GM12878 (cell line): ENCODE measurements around the gene PCGF6. TPM values are rescaled to one million over a fixed set of nuclear protein-coding genes. Genes with fewer than 3 reads are reported as not detected.

ENCODE experiments used
- ATF3 ChIP-seq: IDR thresholded peaks from 2 replicates; pipeline ENCODE4 v1.6.1; 2011; ENCODE audit warnings: low read depth, mild to moderate bottlenecking, low read length, moderate library complexity, borderline replicate concordance; ENCODE audit errors: extremely low read depth
- BHLHE40 ChIP-seq, 2 experiments: fragments of 450-650 bp in 1 of 2; IDR thresholded peaks; 2 replicates each; pipeline ENCODE4 v1.6.1; 2011 to 2017; ENCODE audit warnings: low read depth in 2 of 2, borderline replicate concordance in 1 of 2, improper control_type of control experiment in 1 of 2, low read length in 1 of 2, mild to moderate bottlenecking in 1 of 2
- CREB1 ChIP-seq: IDR thresholded peaks from 2 replicates; pipeline ENCODE4 v1.6.1; 2012; ENCODE audit warnings: low read depth, mild to moderate bottlenecking, inconsistent platforms
- CTCF ChIP-seq, 3 experiments: IDR thresholded peaks in 2 of 3; conservative IDR thresholded peaks in 1 of 3; 2 replicates each; pipeline ENCODE4 v1.5.1; 2011; ENCODE audit warnings: low read depth in 3 of 3, low read length in 3 of 3, mild to moderate bottlenecking in 3 of 3, control low read depth in 2 of 3, moderate library complexity in 2 of 3, inconsistent platforms in 1 of 3, mixed read lengths in 1 of 3; ENCODE audit not compliant: control insufficient read depth in 2 of 3, insufficient read depth in 1 of 3; ENCODE audit errors: extremely low read depth in 1 of 3
- E2F4 ChIP-seq: IDR thresholded peaks from 2 replicates; pipeline ENCODE4 v1.6.1; 2012; ENCODE audit warnings: low read depth, low read length, improper control_type of control experiment
- GATAD2B ChIP-seq: fragments of 450-650 bp; conservative IDR thresholded peaks from 2 replicates; pipeline ENCODE4 v1.6.1; 2017; ENCODE audit warnings: low read depth, mild to moderate bottlenecking, moderate library complexity
- HCFC1 ChIP-seq: fragments of 150-350 bp; IDR thresholded peaks from 2 replicates; pipeline ENCODE4 v1.6.1; 2014; ENCODE audit warnings: low read length
- MAX ChIP-seq: IDR thresholded peaks from 2 replicates; pipeline ENCODE4 v1.6.1; 2012; ENCODE audit warnings: low read depth, low read length, improper control_type of control experiment
- NKRF ChIP-seq: fragments of 450-650 bp; conservative IDR thresholded peaks from 2 replicates; pipeline ENCODE4 v1.6.1; 2017; ENCODE audit warnings: mild to moderate bottlenecking, moderate library complexity
- PAX5 ChIP-seq: IDR thresholded peaks from 2 replicates; pipeline ENCODE4 v1.6.1; 2011; ENCODE audit warnings: low read depth, low read length, borderline replicate concordance
- SMARCA5 ChIP-seq: fragments of 450-650 bp; IDR thresholded peaks from 2 replicates; pipeline ENCODE4 v1.6.1; 2017; ENCODE audit warnings: mild to moderate bottlenecking
- YBX1 ChIP-seq: fragments of 450-650 bp; IDR thresholded peaks from 2 replicates; pipeline ENCODE4 v1.6.1; 2016; ENCODE audit warnings: antibody characterized with exemption
- ZNF207 ChIP-seq: fragments of 450-650 bp; IDR thresholded peaks from 2 replicates; pipeline ENCODE4 v1.6.1; 2014; ENCODE audit warnings: antibody characterized with exemption, mild to moderate bottlenecking, borderline replicate concordance
- ZNF592 ChIP-seq: fragments of 450-650 bp; IDR thresholded peaks from 2 replicates; pipeline ENCODE4 v1.6.1; 2017; ENCODE audit warnings: mild to moderate bottlenecking, moderate library complexity
- polyA plus RNA-seq, 11 experiments: library from polyadenylated mRNA; depleted of rRNA in 4 of 11; unstranded in 6 of 11; stranded (reverse) in 5 of 11; fragments of >200 nt; fragmentation: Nextera tagmentation in 4 of 11; fragmentation: Illumina TruSeq in 1 of 11; extraction: Ambion mirVana in 4 of 11; extraction: Trizol in 1 of 11; gene quantifications; 1 replicate in 1 of 11; 2 replicates in 10 of 11; pipeline versions ENCODE4 v1.2.1 to v1.2.3, GENCODE V29; 2011 to 2016; ENCODE audit warnings: inconsistent platforms in 2 of 11, missing spikeins in 2 of 11, low read depth in 1 of 11
- total RNA-seq, 4 experiments: library from RNA; depleted of rRNA in 3 of 4; stranded (reverse); fragments of >200 nt in 3 of 4; fragmentation: Illumina TruSeq in 1 of 4; extraction: Trizol in 1 of 4; gene quantifications; 2 replicates each; pipeline versions ENCODE4 v1.2.1 to v1.2.3, GENCODE V29; 2013 to 2021

Gene PCGF6
- total and polyA plus RNA-seq, 10 of the 15 experiments (the other 5 are each of a cell fraction or from before 2014, with no cell fraction given), result 6.5 to 19.1 (median 12.7) TPM

GRCh38 chr10:103367782-103368518 lies 17.0 kb upstream of the PCGF6 start, which contains the start of gene TAF5 (continued):
- no peak for TF ChIP-seq E2F4
- TF ChIP-seq PAX5, result 0 out of 2 replicates have a peak, but pooled peaks have one; percentile 36
- no peak for TF ChIP-seq CTCF (IDR thresholded peaks at IDR 0.05 in 2 of 3, conservative IDR thresholded peaks at IDR 0.05 in 1 of 3; ENCODE audit: control insufficient read depth in 2 of 3, extremely low read depth in 1 of 3, insufficient read depth in 1 of 3, low read depth in 3 of 3, low read length in 3 of 3)
- TF ChIP-seq MAX, result peak; percentile 71
- peak; percentile 51 for TF ChIP-seq HCFC1
- no peak for TF ChIP-seq ZNF207
- TF ChIP-seq YBX1, result no peak
- peak; percentile 82; the same call in 1 of the 2 replicates for TF ChIP-seq ATF3
- peak; percentile 98; the same call in 1 of the 2 replicates for TF ChIP-seq NKRF
- TF ChIP-seq SMARCA5, result peak; percentile 95
- peak; percentile 92 for TF ChIP-seq GATAD2B
- TF ChIP-seq CREB1, result peak; percentile 85; the same call in 1 of the 2 replicates
- peak; percentile 67; the same call in 1 of the 2 replicates for TF ChIP-seq ZNF592
- peak in 1 of 2 experiments; percentile 32; a peak in 1 of 4 replicates for TF ChIP-seq BHLHE40 (IDR thresholded peaks at IDR 0.05; ENCODE audit: borderline replicate concordance in 1 of 2, low read depth in 2 of 2, low read length in 1 of 2)
